Osteocyte (in vitro differentiated cells): ENCODE measurements around the gene LBX1. TPM values are rescaled to one million over a fixed set of nuclear protein-coding genes. Genes with fewer than 3 reads are reported as not detected.

Experiments
- DNase-seq: peaks from one replicate; pipeline ENCODE4 v3.0.0; 2021; ENCODE audit warnings: mixed read lengths; ENCODE audit not compliant: unreplicated experiment; ENCODE audit errors: extremely low spot score
- H3K27ac Mint-ChIP-seq: one replicate; pipeline ENCODE4 v1.8.0; 2021; ENCODE audit warnings: mild to moderate bottlenecking, mixed read lengths; ENCODE audit not compliant: unreplicated experiment
- H3K27me3 Mint-ChIP-seq: one replicate; pipeline ENCODE4 v1.8.0; 2021; ENCODE audit warnings: mixed read lengths; ENCODE audit not compliant: unreplicated experiment
- H3K36me3 Mint-ChIP-seq: one replicate; pipeline ENCODE4 v1.8.0; 2021; ENCODE audit warnings: mixed read lengths; ENCODE audit not compliant: unreplicated experiment
- H3K4me1 Mint-ChIP-seq: one replicate; pipeline ENCODE4 v1.8.0; 2021; ENCODE audit warnings: mixed read lengths; ENCODE audit not compliant: unreplicated experiment
- H3K4me3 Mint-ChIP-seq: one replicate; pipeline ENCODE4 v1.8.0; 2021; ENCODE audit warnings: mild to moderate bottlenecking, moderate library complexity, mixed read lengths; ENCODE audit not compliant: unreplicated experiment
- H3K9me3 Mint-ChIP-seq: one replicate; pipeline ENCODE4 v1.8.0; 2021; ENCODE audit warnings: mixed read lengths; ENCODE audit not compliant: unreplicated experiment
- total RNA-seq: library from RNA; stranded (reverse); gene quantifications from 2 replicates; pipeline ENCODE4 v1.2.1, GENCODE V29; 2021
- TF ChIP-seq, protein P1 (sequence below): fragments of 200-600 bp; sonication (generic); IDR thresholded peaks from 2 replicates; pipeline ENCODE4 v1.5.0; 2021; ENCODE audit warnings: antibody characterized with exemption, mild to moderate bottlenecking, moderate library complexity

Gene LBX1
- total RNA-seq, 1 donor from 2014 or later: not detected

DNA sequence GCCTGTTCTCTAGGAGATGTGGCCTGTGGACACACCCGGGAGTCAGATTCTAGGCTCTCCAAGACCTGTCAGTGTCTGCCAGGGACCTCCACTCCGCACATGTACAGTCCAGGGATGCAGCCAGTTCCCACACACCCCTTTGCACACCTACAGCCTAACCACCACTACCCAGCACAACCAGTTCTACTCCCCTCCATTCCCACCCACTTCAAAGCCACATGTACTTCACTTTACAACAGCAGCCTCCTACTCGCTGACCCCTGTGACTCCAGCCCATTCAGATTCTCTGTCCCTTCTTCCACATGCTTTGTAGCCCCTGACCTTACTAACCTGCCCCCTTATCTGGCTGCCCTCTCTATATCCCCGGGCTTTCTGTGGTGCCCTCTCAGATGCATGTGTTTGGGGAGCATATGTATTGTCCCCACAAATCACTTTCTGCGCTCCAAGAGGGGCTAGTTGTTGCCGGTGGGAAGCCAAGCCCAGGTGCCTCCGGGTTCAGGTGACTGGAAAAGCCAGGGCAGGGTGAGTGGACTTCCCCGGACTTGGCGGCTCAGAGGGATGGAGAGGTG is 7.2 kb downstream of the LBX1 start:
- TF ChIP-seq, protein P1, sequence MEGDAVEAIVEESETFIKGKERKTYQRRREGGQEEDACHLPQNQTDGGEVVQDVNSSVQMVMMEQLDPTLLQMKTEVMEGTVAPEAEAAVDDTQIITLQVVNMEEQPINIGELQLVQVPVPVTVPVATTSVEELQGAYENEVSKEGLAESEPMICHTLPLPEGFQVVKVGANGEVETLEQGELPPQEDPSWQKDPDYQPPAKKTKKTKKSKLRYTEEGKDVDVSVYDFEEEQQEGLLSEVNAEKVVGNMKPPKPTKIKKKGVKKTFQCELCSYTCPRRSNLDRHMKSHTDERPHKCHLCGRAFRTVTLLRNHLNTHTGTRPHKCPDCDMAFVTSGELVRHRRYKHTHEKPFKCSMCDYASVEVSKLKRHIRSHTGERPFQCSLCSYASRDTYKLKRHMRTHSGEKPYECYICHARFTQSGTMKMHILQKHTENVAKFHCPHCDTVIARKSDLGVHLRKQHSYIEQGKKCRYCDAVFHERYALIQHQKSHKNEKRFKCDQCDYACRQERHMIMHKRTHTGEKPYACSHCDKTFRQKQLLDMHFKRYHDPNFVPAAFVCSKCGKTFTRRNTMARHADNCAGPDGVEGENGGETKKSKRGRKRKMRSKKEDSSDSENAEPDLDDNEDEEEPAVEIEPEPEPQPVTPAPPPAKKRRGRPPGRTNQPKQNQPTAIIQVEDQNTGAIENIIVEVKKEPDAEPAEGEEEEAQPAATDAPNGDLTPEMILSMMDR: no peak
- Mint-ChIP-seq H3K4me3 (no peak overlapping the region), H3K4me1 (peaks cover 28% of the 10 kb centered on the region), H3K36me3 (peaks cover 2% of the 10 kb centered on the region), H3K9me3 (no peaks in the 10 kb centered on the region), H3K27ac (no peak overlapping the region), H3K27me3 (peaks cover 86% of the 10 kb centered on the region)
- no peak for DNase-seq

- H3K27ac Mint-ChIP-seq: no peak overlapping the region
- DNase-seq: no peak
- TF ChIP-seq, protein P1: no peak
Observed at GRCh38 chr10:101221549-101221948, 7.7 kb downstream of the LBX1 start.

GRCh38 chr10:101219946-101220451 is 9.3 kb downstream of the LBX1 start:
- no peak for DNase-seq
- Mint-ChIP-seq H3K9me3 (no peaks in the 10 kb centered on the region), H3K4me3 (no peak overlapping the region), H3K27ac (no peak overlapping the region), H3K27me3 (peaks cover 88% of the 10 kb centered on the region), H3K36me3 (peaks cover 1% of the 10 kb centered on the region), H3K4me1 (peaks cover 27% of the 10 kb centered on the region)
- TF ChIP-seq, protein P1: no peak

More at GRCh38 chr10:101221549-101221948, 7.7 kb downstream of the LBX1 start:
- Mint-ChIP-seq H3K4me1 (peaks cover 31% of the 10 kb centered on the region), H3K27me3 (peaks cover 89% of the 10 kb centered on the region), H3K4me3 (no peak overlapping the region), H3K36me3 (peaks cover 2% of the 10 kb centered on the region), H3K9me3 (no peaks in the 10 kb centered on the region)

- no peaks in the 10 kb centered on the region for H3K9me3 Mint-ChIP-seq
- DNase-seq: no peak
- H3K27ac Mint-ChIP-seq: no peak overlapping the region
- TF ChIP-seq, protein P1: no peak
- no peaks in the 10 kb centered on the region for H3K36me3 Mint-ChIP-seq
- H3K4me3 Mint-ChIP-seq: no peak overlapping the region
- H3K27me3 Mint-ChIP-seq: peaks cover 89% of the 10 kb centered on the region
- H3K4me1 Mint-ChIP-seq: peaks cover 28% of the 10 kb centered on the region
Observed at GRCh38 chr10:101219139-101219945, 9.9 kb downstream of the LBX1 start.
